SK-N-SH treated with all-trans-retinoic acid at 6 μM for 48 hours (cell line): ENCODE measurements around the gene SLAIN1.

Experiments
- CSDC2 ChIP-seq: fragments of 250-450 bp; sonication (Bioruptor Pico); IDR thresholded peaks from 2 replicates; pipeline ENCODE4 v1.5.0; 2020; ENCODE audit warnings: mild to moderate bottlenecking, moderate library complexity
- RARB ChIP-seq: fragments of 250-450 bp; sonication (Bioruptor Pico); IDR thresholded peaks from 2 replicates; pipeline ENCODE4 v1.8.0; 2021; ENCODE audit warnings: mild to moderate bottlenecking, moderate library complexity
- ZC3H10 ChIP-seq: fragments of 250-450 bp; sonication (Bioruptor Pico); IDR thresholded peaks from 2 replicates; pipeline ENCODE4 v1.5.1; 2021; ENCODE audit warnings: mild to moderate bottlenecking, moderate library complexity
- ZFP3 ChIP-seq: fragments of 250-450 bp; sonication (Bioruptor Pico); IDR thresholded peaks from 2 replicates; pipeline ENCODE4 v1.5.0; 2020; ENCODE audit warnings: mild to moderate bottlenecking, moderate library complexity
- ZFP30 ChIP-seq: fragments of 450-650 bp; formaldehyde crosslinking; IDR thresholded peaks from 2 replicates; pipeline ENCODE4 v1.5.0; 2022; ENCODE audit warnings: mild to moderate bottlenecking, moderate library complexity
- TF ChIP-seq, protein P1 (sequence below): fragments of 250-450 bp; sonication (Bioruptor Pico); IDR thresholded peaks from 2 replicates; pipeline ENCODE4 v1.5.0; 2020; ENCODE audit warnings: mild to moderate bottlenecking, moderate library complexity

DNA sequence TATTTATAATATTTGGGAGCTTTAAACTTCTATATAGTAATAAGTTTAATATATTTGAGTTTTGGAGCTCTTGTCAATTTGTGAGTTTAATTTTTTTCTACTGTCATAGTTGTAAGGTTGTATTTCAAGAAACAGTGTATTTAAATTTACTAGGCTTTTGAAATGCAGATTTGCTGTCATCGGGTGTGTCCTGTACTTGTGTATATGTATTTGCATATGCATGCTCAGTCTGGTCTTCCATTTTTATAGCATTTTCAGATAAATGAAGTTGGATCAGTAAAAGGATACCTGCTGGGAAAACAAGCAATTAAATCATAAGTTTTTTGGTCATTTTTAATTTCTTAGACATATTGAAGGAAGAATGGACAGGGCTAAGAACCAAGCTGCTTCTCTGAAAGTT is 33.1 kb downstream of the SLAIN1 start:
- TF ChIP-seq ZC3H10 (CRISPR knock-in tag): no peak
- no peak for TF ChIP-seq CSDC2 (CRISPR knock-in tag)
- no peak for TF ChIP-seq ZFP3 (CRISPR knock-in tag)
- TF ChIP-seq, protein P1, sequence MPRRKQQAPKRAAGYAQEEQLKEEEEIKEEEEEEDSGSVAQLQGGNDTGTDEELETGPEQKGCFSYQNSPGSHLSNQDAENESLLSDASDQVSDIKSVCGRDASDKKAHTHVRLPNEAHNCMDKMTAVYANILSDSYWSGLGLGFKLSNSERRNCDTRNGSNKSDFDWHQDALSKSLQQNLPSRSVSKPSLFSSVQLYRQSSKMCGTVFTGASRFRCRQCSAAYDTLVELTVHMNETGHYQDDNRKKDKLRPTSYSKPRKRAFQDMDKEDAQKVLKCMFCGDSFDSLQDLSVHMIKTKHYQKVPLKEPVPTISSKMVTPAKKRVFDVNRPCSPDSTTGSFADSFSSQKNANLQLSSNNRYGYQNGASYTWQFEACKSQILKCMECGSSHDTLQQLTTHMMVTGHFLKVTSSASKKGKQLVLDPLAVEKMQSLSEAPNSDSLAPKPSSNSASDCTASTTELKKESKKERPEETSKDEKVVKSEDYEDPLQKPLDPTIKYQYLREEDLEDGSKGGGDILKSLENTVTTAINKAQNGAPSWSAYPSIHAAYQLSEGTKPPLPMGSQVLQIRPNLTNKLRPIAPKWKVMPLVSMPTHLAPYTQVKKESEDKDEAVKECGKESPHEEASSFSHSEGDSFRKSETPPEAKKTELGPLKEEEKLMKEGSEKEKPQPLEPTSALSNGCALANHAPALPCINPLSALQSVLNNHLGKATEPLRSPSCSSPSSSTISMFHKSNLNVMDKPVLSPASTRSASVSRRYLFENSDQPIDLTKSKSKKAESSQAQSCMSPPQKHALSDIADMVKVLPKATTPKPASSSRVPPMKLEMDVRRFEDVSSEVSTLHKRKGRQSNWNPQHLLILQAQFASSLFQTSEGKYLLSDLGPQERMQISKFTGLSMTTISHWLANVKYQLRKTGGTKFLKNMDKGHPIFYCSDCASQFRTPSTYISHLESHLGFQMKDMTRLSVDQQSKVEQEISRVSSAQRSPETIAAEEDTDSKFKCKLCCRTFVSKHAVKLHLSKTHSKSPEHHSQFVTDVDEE: no peak
- no peak for TF ChIP-seq RARB (CRISPR knock-in tag)
- TF ChIP-seq ZFP30: no peak
